AG09319 (cell line): Measurements from ENCODE around the gene SEPTIN14.
"Not testable (repeated sequence)": the region's sequence is repeated elsewhere in the genome, so short reads cannot be mapped to it uniquely, and the experiment has no call there.

Source experiments
- DNase-seq: peaks from one replicate; pipeline ENCODE4 v3.0.0-alpha.2; 2010; ENCODE audit warnings: low read depth; ENCODE audit errors: extremely low read depth
- TF ChIP-seq, protein P1 (sequence below): IDR thresholded peaks from 2 replicates; pipeline ENCODE4 v1.5.1; 2011; ENCODE audit warnings: low read depth, mild to moderate bottlenecking, inconsistent platforms, low read length, moderate library complexity

The SEPTIN14 gene

DNA sequence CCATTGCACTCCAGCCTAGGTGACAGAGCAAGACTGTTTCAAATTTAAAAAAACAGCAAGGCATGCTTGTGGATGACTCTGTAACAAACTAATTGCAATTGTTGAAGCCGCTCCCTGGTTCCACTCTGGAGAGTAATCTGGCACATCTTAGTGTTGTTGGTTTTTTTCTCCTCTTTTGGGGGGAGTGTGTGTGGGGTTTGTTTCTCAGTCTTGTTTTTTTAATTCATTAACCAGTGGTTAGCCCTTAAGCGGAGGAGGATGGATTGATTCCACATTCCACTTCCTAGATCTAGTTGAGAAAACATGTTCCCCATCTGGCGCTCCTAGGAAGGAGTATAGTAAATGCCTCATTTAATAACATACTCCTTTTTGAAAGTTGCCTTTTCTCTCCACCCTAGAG is 16.1 kb upstream of the SEPTIN14 start:
- TF ChIP-seq, protein P1, sequence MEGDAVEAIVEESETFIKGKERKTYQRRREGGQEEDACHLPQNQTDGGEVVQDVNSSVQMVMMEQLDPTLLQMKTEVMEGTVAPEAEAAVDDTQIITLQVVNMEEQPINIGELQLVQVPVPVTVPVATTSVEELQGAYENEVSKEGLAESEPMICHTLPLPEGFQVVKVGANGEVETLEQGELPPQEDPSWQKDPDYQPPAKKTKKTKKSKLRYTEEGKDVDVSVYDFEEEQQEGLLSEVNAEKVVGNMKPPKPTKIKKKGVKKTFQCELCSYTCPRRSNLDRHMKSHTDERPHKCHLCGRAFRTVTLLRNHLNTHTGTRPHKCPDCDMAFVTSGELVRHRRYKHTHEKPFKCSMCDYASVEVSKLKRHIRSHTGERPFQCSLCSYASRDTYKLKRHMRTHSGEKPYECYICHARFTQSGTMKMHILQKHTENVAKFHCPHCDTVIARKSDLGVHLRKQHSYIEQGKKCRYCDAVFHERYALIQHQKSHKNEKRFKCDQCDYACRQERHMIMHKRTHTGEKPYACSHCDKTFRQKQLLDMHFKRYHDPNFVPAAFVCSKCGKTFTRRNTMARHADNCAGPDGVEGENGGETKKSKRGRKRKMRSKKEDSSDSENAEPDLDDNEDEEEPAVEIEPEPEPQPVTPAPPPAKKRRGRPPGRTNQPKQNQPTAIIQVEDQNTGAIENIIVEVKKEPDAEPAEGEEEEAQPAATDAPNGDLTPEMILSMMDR = no peak
- no peak for DNase-seq

DNA sequence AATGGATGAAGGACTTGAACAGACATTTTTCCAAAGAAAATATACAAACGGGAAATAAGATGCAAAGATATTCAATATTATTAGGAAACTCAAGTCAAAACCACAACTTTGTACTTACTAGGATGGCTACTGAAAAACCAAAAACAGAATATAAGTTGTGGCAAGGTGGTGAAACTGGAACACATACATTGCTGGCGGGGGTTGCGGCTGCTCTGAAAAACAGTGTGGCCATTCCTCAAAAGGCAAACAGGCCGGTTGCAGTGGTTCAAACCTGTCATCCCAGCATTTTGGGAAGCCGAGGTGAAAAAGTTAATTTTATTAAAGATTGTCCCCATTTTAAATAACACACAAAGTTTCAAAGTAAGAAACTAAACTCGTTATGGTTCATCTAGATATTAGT is 14.8 kb upstream of the SEPTIN14 start:
- DNase-seq = no peak
- TF ChIP-seq, protein P1 = no peak

DNA sequence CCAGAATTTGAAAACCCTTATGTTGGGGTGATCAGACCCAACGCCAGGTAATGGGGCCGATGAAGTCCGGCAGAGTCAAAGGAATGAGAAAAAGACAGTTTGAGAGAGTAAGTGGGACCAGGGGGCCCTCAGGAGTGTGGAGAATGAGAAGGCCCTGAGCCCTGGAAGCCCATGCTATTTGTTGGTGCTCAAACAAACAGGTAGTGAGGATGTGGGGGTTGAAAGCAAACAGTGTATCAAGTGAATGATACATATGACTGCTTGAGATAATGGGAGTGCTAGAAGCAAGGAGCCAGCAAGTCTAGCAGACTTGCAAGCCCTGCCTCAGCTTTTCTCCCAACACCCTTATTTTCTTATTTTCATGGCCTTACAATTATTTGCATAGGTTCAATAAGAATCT is 11.2 kb upstream of the SEPTIN14 start:
- DNase-seq = no peak
- TF ChIP-seq, protein P1 = no peak

DNA sequence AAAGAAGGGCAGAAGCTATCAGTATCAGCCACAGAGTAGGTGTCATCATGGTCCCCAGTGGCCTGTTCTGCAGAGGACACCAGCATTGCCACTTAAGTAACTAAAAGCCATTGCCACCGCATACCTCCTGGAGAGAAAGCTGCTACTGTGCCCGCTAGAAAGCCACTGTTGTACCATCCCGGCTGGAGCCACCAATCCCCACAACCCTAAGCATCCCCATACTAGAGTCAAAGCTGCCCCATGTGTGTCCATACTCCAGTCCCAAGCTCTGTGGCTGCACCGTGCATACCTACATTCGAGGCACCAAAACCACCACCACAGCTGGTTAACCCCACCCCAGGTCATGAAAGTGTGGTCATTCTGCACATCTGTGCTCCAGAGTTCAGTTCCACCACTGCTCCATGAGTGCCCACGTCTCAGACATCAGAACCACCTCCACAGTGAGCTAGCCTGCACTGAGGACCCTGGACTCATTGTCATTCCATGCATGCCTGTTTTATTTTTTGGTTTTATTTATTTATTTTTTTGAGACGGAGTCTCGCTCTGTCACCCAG is 9.5 kb upstream of the SEPTIN14 start:
- TF ChIP-seq, protein P1 = no peak
- DNase-seq = no peak

DNA sequence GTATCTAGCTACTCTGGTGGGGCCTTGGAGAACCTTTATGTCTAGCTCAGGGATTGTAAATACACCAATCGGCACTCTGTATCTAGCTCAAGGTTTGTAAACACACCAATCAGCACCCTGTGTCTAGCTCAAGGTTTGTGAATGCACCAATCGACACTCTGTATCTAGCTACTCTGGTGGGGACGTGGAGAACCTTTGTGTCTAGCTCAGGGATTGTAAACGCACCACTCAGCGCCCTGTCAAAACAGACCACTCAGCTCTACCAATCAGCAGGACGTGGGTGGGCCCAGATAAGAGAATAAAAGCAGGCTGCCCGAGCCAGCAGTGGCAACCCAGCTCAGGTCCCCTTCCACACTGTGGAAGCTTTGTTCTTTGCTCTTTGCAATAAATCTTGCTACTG is 6.4 kb upstream of the SEPTIN14 start:
- not testable (repeated sequence) for DNase-seq

DNA sequence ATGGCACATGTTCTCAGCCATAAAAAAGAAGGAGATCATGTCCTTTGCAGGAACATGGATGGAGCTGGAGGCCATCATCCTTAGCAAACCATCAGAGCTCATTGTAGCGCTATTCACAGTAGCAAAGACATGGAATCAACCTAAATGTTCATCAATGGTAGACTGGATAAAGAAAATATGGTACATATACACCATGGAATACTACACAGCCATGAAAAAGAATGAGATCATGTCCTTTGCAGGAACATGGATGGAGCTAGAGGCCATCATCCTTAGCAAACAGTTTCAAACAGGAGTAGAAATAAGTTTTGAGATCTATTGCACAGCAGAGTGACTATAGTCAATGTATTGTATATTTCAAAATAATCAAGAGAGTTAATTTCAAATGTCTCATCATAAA is 17.4 kb downstream of the SEPTIN14 start:
- DNase-seq = not testable (repeated sequence)

DNA sequence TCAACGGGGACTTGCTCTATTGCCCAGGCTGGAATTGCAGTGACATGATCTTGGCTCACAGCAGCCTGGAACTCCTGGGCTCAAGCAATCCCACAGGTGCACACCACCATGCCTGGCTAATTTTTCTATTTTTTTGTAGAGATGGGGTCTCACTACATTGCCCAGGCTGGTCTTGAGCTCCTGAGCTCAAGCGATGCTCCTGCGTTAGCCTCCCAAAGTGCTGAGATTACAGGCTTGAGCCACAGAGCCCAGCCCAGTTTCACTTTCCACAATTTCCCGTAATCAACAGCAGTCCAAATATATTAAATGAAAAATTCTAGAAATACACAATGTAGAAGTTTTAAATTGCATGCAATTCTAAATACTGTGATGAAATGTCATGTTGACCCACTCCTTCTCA is 24.0 kb downstream of the SEPTIN14 start:
- TF ChIP-seq, protein P1 = no peak

DNA sequence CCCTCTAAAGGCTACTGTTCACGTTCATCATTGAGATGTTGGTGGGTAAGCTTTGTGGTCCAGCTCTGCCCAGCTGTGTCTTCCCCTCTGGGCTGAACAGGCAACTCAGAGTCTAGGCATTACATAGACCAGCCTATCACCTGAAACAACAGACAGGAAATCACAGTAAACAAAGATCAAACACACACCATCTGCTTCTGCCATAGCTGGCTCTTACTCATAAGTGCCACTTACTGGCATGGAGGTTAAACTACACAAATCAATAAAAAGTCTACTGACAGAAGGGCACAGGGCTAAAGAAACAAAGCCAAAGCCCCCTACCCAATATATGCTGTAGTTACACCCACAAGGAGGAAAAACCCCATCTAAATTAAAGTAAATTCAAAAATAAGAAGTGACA is 35.0 kb downstream of the SEPTIN14 start:
- TF ChIP-seq, protein P1 = no peak
- DNase-seq = no peak

More for the DNA sequence above, 24.0 kb downstream of the SEPTIN14 start:
- no peak for DNase-seq
